Measurements from ENCODE around the gene ADAM12.
"Not testable (repeated sequence)": the region's sequence is repeated elsewhere in the genome, so short reads cannot be mapped to it uniquely, and the experiment has no call there.

The ADAM12 gene

GRCh38 chr10:126373147-126373546 is 15.1 kb downstream of the ADAM12 start:
- DNase-seq = no peak

- no peak for DNase-seq
These were observed 15.9 kb downstream of the ADAM12 start for GRCh38 chr10:126372396-126372795.

GRCh38 chr10:126369125-126369710 is 19.1 kb downstream of the ADAM12 start:
- DNase-seq = no peak

GRCh38 chr10:126357169-126357568 is 31.1 kb downstream of the ADAM12 start:
- DNase-seq = no peak

GRCh38 chr10:126353666-126354065 is 34.6 kb downstream of the ADAM12 start:
- DNase-seq = no peak

GRCh38 chr10:126352453-126352852 is 35.8 kb downstream of the ADAM12 start:
- no peak for DNase-seq

GRCh38 chr10:126351021-126351420 is 37.3 kb downstream of the ADAM12 start:
- no peak for DNase-seq

GRCh38 chr10:126350216-126350992 is 37.9 kb downstream of the ADAM12 start:
- DNase-seq = no peak

GRCh38 chr10:126349676-126350075 is 38.6 kb downstream of the ADAM12 start:
- no peak for DNase-seq

GRCh38 chr10:126349101-126349500 is 39.2 kb downstream of the ADAM12 start:
- no peak for DNase-seq

GRCh38 chr10:126343496-126343895 is 44.8 kb downstream of the ADAM12 start:
- DNase-seq = not testable (repeated sequence)

- DNase-seq = no peak
These were observed 45.6 kb downstream of the ADAM12 start for GRCh38 chr10:126342680-126343079.

- DNase-seq = no peak
These were observed 46.8 kb downstream of the ADAM12 start for GRCh38 chr10:126341491-126341890.

GRCh38 chr10:126337251-126337810 is 50.9 kb downstream of the ADAM12 start:
- no peak for DNase-seq

- DNase-seq = no peak
These were observed 51.5 kb downstream of the ADAM12 start for GRCh38 chr10:126336801-126337200.

GRCh38 chr10:126334272-126334671 is 54.0 kb downstream of the ADAM12 start:
- no peak for DNase-seq

- DNase-seq = no peak
These were observed 55.7 kb downstream of the ADAM12 start for GRCh38 chr10:126332576-126332975.

- no peak for DNase-seq
These were observed 57.2 kb downstream of the ADAM12 start for GRCh38 chr10:126331101-126331500.

- DNase-seq = no peak
These were observed 63.5 kb downstream of the ADAM12 start for GRCh38 chr10:126324826-126325225.

GRCh38 chr10:126321440-126321839 is 66.8 kb downstream of the ADAM12 start:
- DNase-seq = no peak

- no peak for DNase-seq
These were observed 70.5 kb downstream of the ADAM12 start for GRCh38 chr10:126317751-126318150.

GRCh38 chr10:126315494-126316177 is 72.6 kb downstream of the ADAM12 start:
- no peak for DNase-seq

GRCh38 chr10:126314863-126315493 is 73.3 kb downstream of the ADAM12 start:
- no peak for DNase-seq
